Upper lobe of left lung (tissue), 6 donors: ENCODE measurements around the gene MDN1. TPM values are rescaled to one million over a fixed set of nuclear protein-coding genes. Genes with fewer than 3 reads are reported as not detected.

Experiments
- ATAC-seq, 2 donors: fragments of 200-7000 bp; cut with Tn5 transposase; one replicate each; pipeline ENCODE4 v1.9.1; 2022; ENCODE audit warnings: mild to moderate bottlenecking in 2 of 2, moderate library complexity in 2 of 2; ENCODE audit not compliant: low FRiP score in 2 of 2
- DNase-seq, 2 donors: peaks; one replicate each; pipeline ENCODE4 v3.0.0-alpha.2; 2019 to 2020
- H3K27ac ChIP-seq, 4 donors: fragments of 200-600 bp; sonication (generic); one replicate each; pipeline ENCODE4 v1.5.1; 2016 to 2019
- H3K27me3 ChIP-seq, 4 donors: fragments of 200-600 bp; sonication (generic); one replicate each; pipeline ENCODE4 v1.5.1; 2017 to 2019
- H3K36me3 ChIP-seq, 4 donors: fragments of 200-600 bp; sonication (generic); one replicate each; pipeline ENCODE4 v1.5.1; 2016 to 2019
- H3K4me1 ChIP-seq, 4 donors: fragments of 200-600 bp; sonication (generic); one replicate each; pipeline ENCODE4 v1.5.1; 2018 to 2019
- H3K4me3 ChIP-seq, 4 donors: fragments of 200-600 bp; sonication (generic); one replicate each; pipeline ENCODE4 v1.5.1; 2017 to 2019; ENCODE audit warnings: mild to moderate bottlenecking in 2 of 4, moderate library complexity in 1 of 4
- H3K9me3 ChIP-seq, 4 donors: fragments of 200-600 bp; sonication (generic); one replicate each; pipeline ENCODE4 v1.5.1; 2018 to 2019
- EP300 ChIP-seq, 4 donors: sonication (generic); formaldehyde crosslinking; IDR thresholded peaks; one replicate each; pipeline ENCODE4 v1.5.1; 2017; ENCODE audit warnings: antibody characterized with exemption in 4 of 4, control low read depth in 2 of 4
- POLR2A ChIP-seq, 4 donors: fragments of 450-650 bp; IDR thresholded peaks; one replicate each; pipeline ENCODE4 v1.5.1; 2016 to 2017; ENCODE audit warnings: antibody characterized with exemption in 4 of 4, mild to moderate bottlenecking in 2 of 4
- POLR2AphosphoS5 ChIP-seq, 2 donors: sonication (generic); formaldehyde crosslinking; IDR thresholded peaks; one replicate each; pipeline ENCODE4 v1.5.1; 2017; ENCODE audit warnings: antibody characterized with exemption in 2 of 2
- WGBS, 2 donors: methylation state at CpG; one replicate each; pipeline ENCODE4 v1.1.5; 2017 to 2018; 5-methylcytosine and 5-hydroxymethylcytosine counted together
- total RNA-seq, 6 donors: library from RNA; depleted of rRNA in 4 of 6; stranded (reverse); fragments of >200 nt in 4 of 6; gene quantifications; one replicate each; pipeline versions ENCODE4 v1.1.0 to v1.2.1, GENCODE V29; 2016 to 2021
- TF ChIP-seq, protein P1 (sequence below), 6 experiments: fragments of 450-650 bp in 4 of 6; fragments of 200-600 bp in 2 of 6; sonication (generic) in 2 of 6; IDR thresholded peaks; one replicate each; pipeline ENCODE4 v1.5.1; 2016 to 2019; ENCODE audit warnings: antibody characterized with exemption in 6 of 6
- donor health status: DM: no; HTN: no; CAD: no; lungs with moderate emphysema.
- donor health status: DM: no; HTN: yes; CAD: no; lungs with severe emphysema.

Gene MDN1
- total RNA-seq, 6 donors from 2014 or later: 23.4 to 44.1 (median 29.6) TPM

DNA sequence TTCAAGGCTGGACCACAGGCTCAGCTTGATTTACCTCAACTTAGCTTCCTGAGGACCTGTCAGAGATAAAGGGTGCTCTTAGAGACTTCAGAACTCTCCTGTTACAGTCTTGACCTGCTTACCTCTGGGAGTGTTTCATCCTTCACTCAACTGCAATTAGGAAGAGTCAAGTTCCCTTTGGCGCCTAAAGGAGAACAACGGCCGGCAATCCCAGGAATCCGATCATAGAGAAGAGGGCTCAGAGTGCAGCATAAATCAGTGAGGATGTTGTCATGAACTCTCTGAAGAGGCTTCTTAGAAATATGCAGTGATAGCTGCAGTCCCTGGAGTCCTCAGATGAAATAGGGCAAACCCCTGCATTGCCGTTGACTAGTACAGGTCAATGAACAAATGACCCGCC, 217.4 kb downstream of the MDN1 start:
- Histone ChIP-seq H3K4me1 (no peaks in the 10 kb centered on the region), H3K27me3 (no peaks in the 10 kb centered on the region), H3K9me3 (no peaks in the 10 kb centered on the region), H3K27ac (no peak overlapping the region), H3K36me3 (no peaks in the 10 kb centered on the region), H3K4me3 (no peak overlapping the region)
- DNase-seq (no peak), ATAC-seq (no peak)
- WGBS, 2 donors: 94 to 100% methylated on average over 6 of the region's 6 CpGs
- TF ChIP-seq POLR2AphosphoS5 (IDR thresholded peaks at IDR 0.05): no peak
- TF ChIP-seq POLR2A (IDR thresholded peaks at IDR 0.05): no peak

DNA sequence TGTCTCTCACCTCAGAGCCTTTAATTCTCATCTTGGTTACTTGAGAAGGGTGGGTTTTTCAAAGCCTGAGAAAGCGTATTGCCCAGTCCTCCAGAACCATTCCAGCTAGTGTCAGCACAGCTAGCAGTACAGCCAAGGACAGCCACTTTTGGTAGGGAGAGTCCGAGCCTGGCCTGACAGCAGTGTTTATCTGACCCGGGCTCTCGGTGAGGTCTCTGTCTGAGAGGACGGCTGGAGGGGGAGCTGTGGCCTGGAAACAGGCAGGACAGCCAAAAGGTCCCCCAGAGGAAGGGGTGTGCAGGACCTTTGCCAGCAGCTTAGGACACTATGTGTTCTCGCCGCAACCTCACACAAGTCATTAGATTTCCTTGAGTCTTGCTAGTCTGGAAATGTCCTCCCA, 219.9 kb downstream of the MDN1 start:
- WGBS, 2 donors: 89% methylated on average over 3 to 7 of the region's 7 CpGs
- Histone ChIP-seq H3K36me3 (no peaks in the 10 kb centered on the region), H3K4me3 (no peak overlapping the region), H3K9me3 (no peaks in the 10 kb centered on the region), H3K27me3 (no peaks in the 10 kb centered on the region), H3K27ac (no peak overlapping the region), H3K4me1 (no peaks in the 10 kb centered on the region)
- no peak for DNase-seq
- no peak for ATAC-seq
- TF ChIP-seq POLR2AphosphoS5 (IDR thresholded peaks at IDR 0.05) (no peak), POLR2A (IDR thresholded peaks at IDR 0.05) (no peak), EP300 (IDR thresholded peaks at IDR 0.05) (no peak)
- TF ChIP-seq, protein P1, sequence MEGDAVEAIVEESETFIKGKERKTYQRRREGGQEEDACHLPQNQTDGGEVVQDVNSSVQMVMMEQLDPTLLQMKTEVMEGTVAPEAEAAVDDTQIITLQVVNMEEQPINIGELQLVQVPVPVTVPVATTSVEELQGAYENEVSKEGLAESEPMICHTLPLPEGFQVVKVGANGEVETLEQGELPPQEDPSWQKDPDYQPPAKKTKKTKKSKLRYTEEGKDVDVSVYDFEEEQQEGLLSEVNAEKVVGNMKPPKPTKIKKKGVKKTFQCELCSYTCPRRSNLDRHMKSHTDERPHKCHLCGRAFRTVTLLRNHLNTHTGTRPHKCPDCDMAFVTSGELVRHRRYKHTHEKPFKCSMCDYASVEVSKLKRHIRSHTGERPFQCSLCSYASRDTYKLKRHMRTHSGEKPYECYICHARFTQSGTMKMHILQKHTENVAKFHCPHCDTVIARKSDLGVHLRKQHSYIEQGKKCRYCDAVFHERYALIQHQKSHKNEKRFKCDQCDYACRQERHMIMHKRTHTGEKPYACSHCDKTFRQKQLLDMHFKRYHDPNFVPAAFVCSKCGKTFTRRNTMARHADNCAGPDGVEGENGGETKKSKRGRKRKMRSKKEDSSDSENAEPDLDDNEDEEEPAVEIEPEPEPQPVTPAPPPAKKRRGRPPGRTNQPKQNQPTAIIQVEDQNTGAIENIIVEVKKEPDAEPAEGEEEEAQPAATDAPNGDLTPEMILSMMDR (IDR thresholded peaks at IDR 0.05): no peak

DNA sequence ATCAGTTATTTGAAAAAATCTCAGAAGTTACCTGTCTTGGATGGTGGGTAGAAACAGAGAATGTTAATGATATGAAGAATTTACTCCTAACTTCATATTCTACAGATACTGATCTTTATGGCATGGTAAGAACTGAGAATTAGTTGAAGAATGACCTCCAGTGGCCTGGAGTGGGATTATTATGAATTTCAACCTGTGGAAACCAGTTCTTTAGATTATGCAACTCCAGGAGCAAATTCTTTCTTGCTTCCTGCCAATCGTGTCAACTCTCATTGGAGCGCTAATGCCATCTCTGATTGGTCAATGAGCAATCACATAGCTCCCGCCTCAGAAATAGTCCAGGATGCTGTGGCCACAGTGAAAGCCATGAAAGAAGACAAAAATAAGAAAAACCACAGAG, 221.6 kb downstream of the MDN1 start:
- no peaks in the 10 kb centered on the region for H3K36me3 ChIP-seq
- no peak overlapping the region for H3K27ac ChIP-seq
- H3K9me3 ChIP-seq: no peaks in the 10 kb centered on the region
- no peaks in the 10 kb centered on the region for H3K4me1 ChIP-seq
- 16 to 21% methylated on average over 3 of the region's 3 CpGs for WGBS, 2 donors
- TF ChIP-seq, protein P1 (IDR thresholded peaks at IDR 0.05): peak in 4 of 6 experiments; percentile 15 to 68 (median 55)
- TF ChIP-seq EP300 (IDR thresholded peaks at IDR 0.05) (no peak), POLR2A (IDR thresholded peaks at IDR 0.05) (no peak), POLR2AphosphoS5 (IDR thresholded peaks at IDR 0.05) (no peak)
- H3K27me3 ChIP-seq: no peaks in the 10 kb centered on the region
- H3K4me3 ChIP-seq: no peak overlapping the region
- DNase-seq: peak in 1 of 2 donors; percentile 38
- ATAC-seq: peak; percentile 54 to 66

DNA sequence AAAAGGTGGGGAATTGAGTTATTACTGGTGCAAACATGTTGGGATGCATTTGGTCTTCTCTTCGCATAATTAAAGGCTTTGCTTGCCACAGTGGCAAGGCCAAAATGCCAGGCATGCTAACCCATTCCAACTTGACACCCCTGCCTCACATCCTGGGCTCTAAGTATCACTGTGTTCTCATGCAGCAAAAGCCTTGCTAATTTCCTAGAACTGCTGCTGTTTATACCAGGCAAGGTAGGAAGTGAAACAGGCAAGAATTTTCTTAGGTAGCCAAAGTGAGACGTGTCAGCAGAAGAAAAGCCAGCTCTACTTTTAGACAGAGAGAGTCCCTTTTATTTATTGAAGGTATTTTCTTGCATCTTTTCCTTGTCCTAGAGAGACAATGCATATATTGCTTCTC, 222.2 kb downstream of the MDN1 start:
- H3K4me1 ChIP-seq: no peaks in the 10 kb centered on the region
- H3K27me3 ChIP-seq: no peaks in the 10 kb centered on the region
- H3K27ac ChIP-seq: no peak overlapping the region
- no peak overlapping the region for H3K4me3 ChIP-seq
- no peaks in the 10 kb centered on the region for H3K9me3 ChIP-seq
- ATAC-seq (no peak), DNase-seq (no peak)
- 48 to 64% methylated on average over 2 of the region's 2 CpGs for WGBS, 2 donors
- H3K36me3 ChIP-seq: no peaks in the 10 kb centered on the region
- TF ChIP-seq, protein P1 (IDR thresholded peaks at IDR 0.05): no peak
- TF ChIP-seq POLR2A (IDR thresholded peaks at IDR 0.05) (no peak), EP300 (IDR thresholded peaks at IDR 0.05) (no peak), POLR2AphosphoS5 (IDR thresholded peaks at IDR 0.05) (no peak)

DNA sequence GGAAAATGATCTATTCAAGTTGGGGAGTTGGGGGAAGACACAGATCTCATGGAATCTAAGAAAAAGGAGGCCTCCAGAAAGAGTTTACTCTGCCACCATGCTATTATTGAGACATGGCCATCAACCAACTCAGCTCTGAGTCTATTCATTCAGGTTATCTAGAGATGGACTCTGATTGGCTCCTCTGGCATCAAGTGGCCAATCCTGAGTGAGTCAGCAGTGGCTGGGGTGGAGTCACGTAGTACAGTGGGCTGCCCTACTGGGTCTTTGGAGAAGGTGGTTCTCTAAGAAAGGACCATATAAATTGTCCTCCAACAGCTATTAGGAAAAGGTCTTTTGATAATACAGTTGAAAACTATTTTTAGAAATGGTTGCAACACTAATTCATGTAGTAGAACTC, 223.1 kb downstream of the MDN1 start:
- Histone ChIP-seq H3K4me3 (no peak overlapping the region), H3K27ac (no peak overlapping the region), H3K9me3 (no peaks in the 10 kb centered on the region), H3K27me3 (no peaks in the 10 kb centered on the region), H3K4me1 (no peaks in the 10 kb centered on the region), H3K36me3 (no peaks in the 10 kb centered on the region)
- DNase-seq (no peak), ATAC-seq (no peak)
- 75 to 100% methylated on average over 1 of the region's 1 CpG for WGBS, 2 donors
- TF ChIP-seq POLR2A (IDR thresholded peaks at IDR 0.05) (no peak), EP300 (IDR thresholded peaks at IDR 0.05) (no peak), POLR2AphosphoS5 (IDR thresholded peaks at IDR 0.05) (no peak)
- TF ChIP-seq, protein P1 (IDR thresholded peaks at IDR 0.05): no peak
